NCI-H2107 treated with DMSO at 0.1 percent for 48 hours (cell line): ENCODE measurements around the gene TSPAN32.
"Not testable (repeated sequence)": the region's sequence is repeated elsewhere in the genome, so short reads cannot be mapped to it uniquely, and the experiment has no call there.

Source experiments
- DNase-seq: peaks from one replicate; lab custom pipeline; 2025; ENCODE audit not compliant: unreplicated experiment; lab: John Stamatoyannopoulos, UW

The TSPAN32 gene

GRCh38 chr11:2332569-2332968, 30.8 kb downstream of the TSPAN32 start:
- DNase-seq, result not testable (repeated sequence)

GRCh38 chr11:2333486-2334205, 31.8 kb downstream of the TSPAN32 start:
- not testable (repeated sequence) for DNase-seq

GRCh38 chr11:2335286-2335685, 33.5 kb downstream of the TSPAN32 start:
- not testable (repeated sequence) for DNase-seq

- DNase-seq, result not testable (repeated sequence)
Measured at GRCh38 chr11:2338760-2339159, 36.9 kb downstream of the TSPAN32 start.

GRCh38 chr11:2342557-2342956, 40.7 kb downstream of the TSPAN32 start:
- no peak for DNase-seq

- no peak for DNase-seq
Measured at GRCh38 chr11:2342981-2343380, 41.2 kb downstream of the TSPAN32 start.

- no peak for DNase-seq
Measured at GRCh38 chr11:2343502-2343901, 41.7 kb downstream of the TSPAN32 start.

GRCh38 chr11:2345050-2345449, 43.2 kb downstream of the TSPAN32 start:
- DNase-seq, result no peak

- DNase-seq, result no peak
Measured at GRCh38 chr11:2346014-2346413, 44.2 kb downstream of the TSPAN32 start.

GRCh38 chr11:2346586-2347307, 44.9 kb downstream of the TSPAN32 start:
- DNase-seq, result no peak

- no peak for DNase-seq
Measured at GRCh38 chr11:2347308-2347830, 45.6 kb downstream of the TSPAN32 start.

GRCh38 chr11:2348986-2349385, 47.2 kb downstream of the TSPAN32 start:
- DNase-seq, result no peak

GRCh38 chr11:2351701-2352100, 49.9 kb downstream of the TSPAN32 start:
- no peak for DNase-seq

GRCh38 chr11:2352420-2352819, 50.6 kb downstream of the TSPAN32 start:
- DNase-seq, result no peak

GRCh38 chr11:2355000-2355644, 53.3 kb downstream of the TSPAN32 start:
- no peak for DNase-seq

GRCh38 chr11:2357246-2357645, 55.4 kb downstream of the TSPAN32 start:
- no peak for DNase-seq

- DNase-seq, result not testable (repeated sequence)
Measured at GRCh38 chr11:2357651-2358050, 55.8 kb downstream of the TSPAN32 start.

- no peak for DNase-seq
Measured at GRCh38 chr11:2358754-2359442, 57.1 kb downstream of the TSPAN32 start.

- no peak for DNase-seq
Measured at GRCh38 chr11:2359557-2359956, 57.7 kb downstream of the TSPAN32 start.

- DNase-seq, result no peak
Measured at GRCh38 chr11:2360081-2360642, 58.3 kb downstream of the TSPAN32 start.

GRCh38 chr11:2361565-2361964, 59.8 kb downstream of the TSPAN32 start:
- DNase-seq, result no peak
